ENCODE data around the gene ROR2. TPM values are rescaled to one million over a fixed set of nuclear protein-coding genes. Genes with fewer than 3 reads are reported as not detected.
A peak's percentile ranks its signal among the peaks of the same experiment; 100 is the strongest.
"Not testable (repeated sequence)": the region's sequence is repeated elsewhere in the genome, so short reads cannot be mapped to it uniquely, and the experiment has no call there.

Gene ROR2
- total and polyA plus RNA-seq, 8 donors, result 3.0 to 21.4 (median 9.8) TPM

- no peaks in the 10 kb centered on the region for H3K4me1 ChIP-seq
- TF ChIP-seq CTCF (IDR thresholded peaks at IDR 0.05) (no peak), POLR2AphosphoS5 (IDR thresholded peaks at IDR 0.05) (no peak), POLR2A (IDR thresholded peaks at IDR 0.05) (no peak)
- H3K4me3 ChIP-seq, result no peak overlapping the region
- DNase-seq, result no peak
- no peaks in the 10 kb centered on the region for H3K9me3 ChIP-seq
- 74 to 86% (median 77%) methylated on average over 3 of the region's 3 CpGs for WGBS, 5 donors
- intact Hi-C loops (cut with DNase I; ENCODE audit: low total_unique reads), result no loop called here
- no peak overlapping the region for H3K27ac ChIP-seq
- H3K36me3 ChIP-seq, result no peaks in the 10 kb centered on the region
- no peaks in the 10 kb centered on the region for H3K27me3 ChIP-seq
Measured at GRCh38 chr9:91541734-91542133, 408.3 kb downstream of the ROR2 start.

GRCh38 chr9:91540506-91540905 is 409.5 kb downstream of the ROR2 start:
- DNase-seq; H3K27me3 ChIP-seq; H3K4me1 ChIP-seq; H3K4me3 ChIP-seq; intact Hi-C loops (cut with DNase I; ENCODE audit: low total_unique reads); H3K27ac ChIP-seq; H3K36me3 ChIP-seq; H3K9me3 ChIP-seq: not testable (repeated sequence)
- WGBS, 5 donors, result 61 to 87% (median 78%) methylated on average over 4 of the region's 4 CpGs

- Histone ChIP-seq H3K4me1 (no peaks in the 10 kb centered on the region), H3K9me3 (no peaks in the 10 kb centered on the region), H3K4me3 (no peak overlapping the region), H3K27me3 (no peaks in the 10 kb centered on the region), H3K27ac (no peak overlapping the region), H3K36me3 (no peaks in the 10 kb centered on the region)
- no peak for TF ChIP-seq POLR2AphosphoS5 (IDR thresholded peaks at IDR 0.05)
- no peak for TF ChIP-seq EP300 (IDR thresholded peaks at IDR 0.05)
- no peak for TF ChIP-seq POLR2A (IDR thresholded peaks at IDR 0.05)
- TF ChIP-seq CTCF (IDR thresholded peaks at IDR 0.05), result no peak
- whole genome bisulfite sequencing, 5 donors, result 11 to 41% (median 22%) methylated on average over 3 of the region's 3 CpGs
- DNase-seq, result peak in 1 of 2 donors; percentile 82
- intact Hi-C loops (cut with DNase I; ENCODE audit: low total_unique reads), result no loop called here
Measured at GRCh38 chr9:91536211-91536691, 413.8 kb downstream of the ROR2 start.

- DNase-seq, result no peak
- Histone ChIP-seq H3K36me3 (no peaks in the 10 kb centered on the region), H3K4me3 (no peak overlapping the region), H3K4me1 (no peaks in the 10 kb centered on the region), H3K9me3 (no peaks in the 10 kb centered on the region), H3K27me3 (no peaks in the 10 kb centered on the region), H3K27ac (no peak overlapping the region)
- intact Hi-C loops (cut with DNase I; ENCODE audit: low total_unique reads), result no loop called here
- no peak for TF ChIP-seq POLR2A (IDR thresholded peaks at IDR 0.05)
- TF ChIP-seq POLR2AphosphoS5 (IDR thresholded peaks at IDR 0.05), result no peak
- no peak for TF ChIP-seq EP300 (IDR thresholded peaks at IDR 0.05)
- no peak for TF ChIP-seq CTCF (IDR thresholded peaks at IDR 0.05)
Measured at GRCh38 chr9:91534374-91534773, 415.7 kb downstream of the ROR2 start.

- H3K27me3 ChIP-seq, result no peaks in the 10 kb centered on the region
- H3K36me3 ChIP-seq, result no peaks in the 10 kb centered on the region
- H3K27ac ChIP-seq, result no peak overlapping the region
- 79 to 90% (median 87%) methylated on average over 7 of the region's 7 CpGs for WGBS, 5 donors
- H3K4me1 ChIP-seq, result no peaks in the 10 kb centered on the region
- no peak overlapping the region for H3K4me3 ChIP-seq
- intact Hi-C loops (cut with DNase I; ENCODE audit: low total_unique reads), result no loop called here
- no peak for DNase-seq
- no peak for TF ChIP-seq EP300 (IDR thresholded peaks at IDR 0.05)
- TF ChIP-seq CTCF (IDR thresholded peaks at IDR 0.05), result no peak
- TF ChIP-seq POLR2AphosphoS5 (IDR thresholded peaks at IDR 0.05), result no peak
- H3K9me3 ChIP-seq, result no peaks in the 10 kb centered on the region
Measured at GRCh38 chr9:91533382-91533781, 416.6 kb downstream of the ROR2 start.
